Cardiac septum (tissue), 1 donor: ENCODE measurements around the gene KDM4C. TPM values are rescaled to one million over a fixed set of nuclear protein-coding genes. Genes with fewer than 3 reads are reported as not detected.

Source experiments
- DNase-seq: peaks from one replicate; pipeline ENCODE4 v3.0.0-alpha.2; 2020; ENCODE audit warnings: low spot score
- intact Hi-C: fragments of 100-400 bp; cut with DNase I; formaldehyde crosslinking; loops from one replicate; pipeline ENCODE4 v1.14.0; 2022
- total RNA-seq: library from RNA; stranded (reverse); fragmentation: NEBNext Ultra II Directional; extraction: Animal tissue kit (Norgen Biotek cat#: 25700); gene quantifications from one replicate; pipeline ENCODE4 v1.2.1, GENCODE V29; 2021
- donor health status: DM: no; HTN: no; CAD: no.

The KDM4C gene
- total RNA-seq, 1 donor from 2014 or later, result 16.8 TPM

DNA sequence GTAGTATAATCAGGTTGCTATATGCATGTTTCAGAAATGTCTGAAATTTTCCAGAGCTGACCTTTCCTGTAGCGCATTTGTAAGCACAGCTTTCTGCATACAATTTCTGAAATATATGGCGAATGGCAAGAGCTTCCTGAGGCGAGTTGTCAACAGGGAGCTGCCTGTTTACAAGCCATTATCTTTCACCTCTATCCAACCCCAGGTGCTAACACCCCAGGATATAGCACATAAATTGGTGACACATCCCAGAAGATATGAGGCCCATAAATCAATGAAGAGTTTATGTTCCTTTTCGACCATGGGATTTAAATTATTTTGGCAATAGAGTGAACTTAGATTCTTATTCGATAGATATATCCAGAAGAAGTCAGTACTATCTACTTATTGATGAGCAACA lies 379.8 kb downstream of the KDM4C start:
- DNase-seq, result no peak
- intact Hi-C loops, result no loop called here

GRCh38 chr9:7139886-7140285 lies 382.1 kb downstream of the KDM4C start:
- intact Hi-C loops, result no loop called here
- no peak for DNase-seq

GRCh38 chr9:7140401-7140800 lies 382.6 kb downstream of the KDM4C start:
- intact Hi-C loops, result no loop called here
- DNase-seq, result no peak

DNA sequence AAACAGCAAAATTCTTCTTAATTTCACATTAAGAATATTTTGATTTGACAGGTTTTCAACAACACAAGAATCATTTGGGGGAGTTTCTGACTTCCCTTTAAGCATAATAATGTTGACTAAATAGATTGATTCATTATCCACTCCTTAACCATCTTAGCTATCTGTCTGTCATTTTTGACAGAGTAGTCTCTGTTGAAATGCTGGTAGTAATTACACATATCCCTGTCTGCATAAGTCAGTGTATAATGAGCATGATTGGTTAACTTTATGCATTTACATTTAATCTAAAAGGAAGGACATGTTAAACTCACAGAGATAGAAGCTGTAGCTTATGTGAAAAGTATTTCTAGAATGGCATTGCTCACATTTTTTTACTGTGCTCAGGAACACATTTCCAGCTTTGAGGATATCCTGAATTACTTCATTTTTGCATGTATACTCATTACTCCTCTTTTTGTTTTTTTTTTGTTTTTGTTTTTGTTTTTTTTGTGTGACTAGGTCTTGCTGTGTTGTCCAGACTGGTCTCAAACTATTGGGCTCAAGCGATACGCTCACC lies 385.9 kb downstream of the KDM4C start:
- DNase-seq, result no peak
- intact Hi-C loops, result no loop called here

DNA sequence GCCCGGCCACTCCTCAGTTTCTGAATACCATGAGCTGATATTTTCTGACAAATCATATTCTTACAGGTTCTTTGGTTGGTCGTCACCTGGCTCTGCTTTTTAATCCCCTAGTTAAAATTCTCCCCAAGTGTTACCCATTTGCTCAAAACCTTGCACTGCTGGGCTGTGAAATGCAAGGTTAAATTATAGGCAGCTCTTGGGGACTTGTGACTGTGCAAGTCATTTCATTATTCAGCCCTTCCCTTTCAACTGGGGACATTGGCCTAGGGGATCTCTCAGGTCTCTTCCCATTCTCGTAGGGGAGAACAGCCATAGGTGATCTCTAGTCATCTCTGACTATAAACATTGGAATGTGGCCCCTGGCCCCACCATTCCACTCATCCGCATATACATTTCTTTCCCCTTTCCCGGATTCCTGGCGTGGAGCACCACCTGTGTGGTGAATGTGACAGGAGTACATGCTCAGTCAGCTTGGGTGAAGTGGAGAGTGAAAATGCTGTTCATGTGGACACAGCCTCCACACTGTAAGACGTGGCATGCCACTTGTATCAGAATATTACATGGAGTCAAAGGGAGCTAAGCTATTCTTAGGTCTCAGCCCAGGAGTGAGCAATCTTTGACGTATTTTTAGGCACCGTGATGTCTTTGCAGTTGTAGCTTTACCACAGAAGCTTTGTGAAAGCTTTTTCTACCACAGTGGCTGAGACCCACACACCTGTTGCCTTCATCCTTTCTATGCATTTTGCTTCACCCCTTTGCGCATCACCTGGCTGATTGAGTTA lies 386.7 kb downstream of the KDM4C start:
- intact Hi-C loops, result no loop called here
- no peak for DNase-seq

DNA sequence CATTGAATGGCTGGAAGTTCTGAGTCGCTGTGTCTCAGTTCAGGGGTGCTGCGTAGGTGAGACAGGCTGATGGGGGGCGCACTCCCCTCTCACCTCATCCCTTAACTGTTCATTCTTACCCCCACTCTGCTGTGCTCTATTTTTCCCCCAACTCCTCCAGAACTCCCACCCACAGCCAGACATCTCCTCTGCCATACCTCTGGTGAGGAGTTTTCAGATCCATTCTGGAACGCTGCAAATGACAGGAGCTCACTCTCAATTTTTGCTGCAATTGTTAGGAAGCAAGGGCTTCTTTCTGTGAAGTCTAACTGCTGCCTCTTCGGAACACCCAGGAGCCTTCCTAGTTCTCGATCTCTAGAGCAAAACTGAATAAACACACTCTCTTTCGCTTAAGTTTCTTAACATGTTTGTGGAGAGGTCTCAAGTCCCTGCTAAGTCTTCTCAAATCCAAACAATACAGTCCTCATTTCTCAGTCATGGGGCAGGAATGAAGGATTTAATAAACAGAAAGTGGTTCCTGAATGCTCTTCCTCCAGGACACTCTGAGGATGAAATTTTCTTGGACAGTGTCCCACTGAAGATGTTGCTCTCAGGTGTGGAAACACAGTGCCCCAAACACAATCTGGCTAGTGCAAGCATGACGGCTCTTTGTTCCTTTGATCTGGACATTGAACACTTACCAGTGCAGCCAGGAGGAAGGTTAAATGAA lies 387.7 kb downstream of the KDM4C start:
- intact Hi-C loops, result no loop called here
- DNase-seq, result no peak

DNA sequence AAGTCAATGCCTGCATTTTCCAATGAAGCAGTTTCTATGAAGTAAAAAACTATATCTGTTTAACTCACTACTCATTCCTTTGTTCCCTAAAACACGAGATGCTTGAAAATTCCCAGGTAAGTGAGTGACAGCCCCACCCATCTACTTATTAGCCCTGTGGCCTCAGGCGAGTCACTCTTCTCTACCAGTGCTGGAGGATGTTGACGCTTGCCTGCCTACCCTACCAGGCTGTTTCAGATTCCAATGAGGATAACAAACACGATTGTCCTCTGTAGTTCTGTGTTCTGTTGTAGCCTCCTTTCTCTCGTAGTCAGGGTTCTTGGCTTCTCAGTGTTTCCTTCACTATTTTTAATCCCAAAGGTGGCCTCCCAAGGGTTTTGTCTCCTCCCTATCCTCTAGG lies 388.8 kb downstream of the KDM4C start:
- intact Hi-C loops, result no loop called here
- no peak for DNase-seq

DNA sequence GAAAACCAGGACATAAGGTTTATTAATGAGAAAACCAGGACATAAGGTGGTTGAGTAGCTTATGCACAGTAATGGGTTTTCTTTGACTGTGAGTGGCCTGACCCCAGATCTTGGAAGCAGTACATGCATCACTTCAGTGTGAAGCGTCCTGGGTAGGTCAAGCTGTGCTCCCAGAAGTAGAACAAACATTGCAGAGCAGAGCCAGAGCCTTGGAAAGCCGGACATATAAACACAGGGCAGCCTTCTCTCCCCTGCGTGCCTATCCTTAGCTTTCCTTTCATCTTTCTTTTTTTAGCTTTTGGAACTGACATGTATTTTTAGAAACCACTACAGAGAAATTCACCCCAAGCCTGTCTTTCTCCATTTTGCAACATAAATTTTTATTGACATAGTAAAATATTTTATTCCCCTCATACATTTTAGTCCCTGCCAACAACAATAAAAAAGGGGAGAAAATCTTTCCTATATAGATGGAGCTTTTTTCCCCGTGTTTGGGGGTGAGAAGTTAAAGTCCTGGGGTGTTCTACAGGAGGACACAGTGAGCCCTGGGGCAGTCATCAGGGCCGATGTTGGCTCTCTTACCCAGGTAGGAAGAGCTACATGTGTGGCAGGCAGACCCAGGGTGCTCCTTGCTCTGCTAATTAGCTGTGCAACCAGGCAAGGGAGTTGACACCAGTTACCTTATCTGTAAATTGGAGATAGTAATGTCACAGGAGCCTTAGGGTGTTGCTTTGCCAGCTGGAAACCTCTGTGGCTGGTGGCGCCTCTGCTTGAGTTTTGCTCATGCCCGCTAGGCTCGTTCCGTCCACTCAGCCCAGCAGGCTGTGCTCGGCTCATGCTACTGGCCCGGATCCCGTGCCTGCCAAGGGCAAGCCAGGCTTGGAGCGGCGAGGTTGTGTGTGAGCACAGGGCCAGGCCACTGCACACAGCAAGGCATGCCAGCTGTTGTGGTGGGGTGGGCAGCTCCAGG lies 389.6 kb downstream of the KDM4C start:
- peak; percentile 82 for DNase-seq
- intact Hi-C loops, result no loop called here

DNA sequence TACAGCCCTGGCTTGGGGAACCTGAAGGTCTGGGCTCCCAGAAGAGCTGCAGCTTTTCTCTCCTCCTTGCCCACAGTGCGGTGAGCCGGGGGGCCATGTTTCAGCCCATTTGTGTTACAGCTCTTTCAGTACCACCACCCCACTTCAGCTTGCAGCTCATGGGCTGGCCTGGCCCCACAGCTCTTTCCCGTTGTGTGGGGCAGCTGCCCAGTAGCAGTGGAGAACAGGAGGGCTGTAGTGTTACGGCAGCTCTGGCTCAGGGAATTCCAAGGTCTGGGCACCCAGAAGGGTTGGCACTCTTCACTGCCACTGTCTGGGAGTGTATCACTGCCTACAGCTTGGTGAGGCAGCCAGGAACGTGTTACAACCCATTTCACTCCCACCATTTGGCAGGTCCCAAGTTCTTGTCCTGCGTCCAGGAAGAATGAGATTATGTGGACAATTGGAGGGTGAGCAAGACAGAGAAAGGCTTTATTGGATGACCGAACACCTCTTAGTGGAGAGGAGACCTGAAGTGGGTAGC lies 390.5 kb downstream of the KDM4C start:
- DNase-seq, result no peak
- intact Hi-C loops, result no loop called here

- DNase-seq, result no peak
- intact Hi-C loops, result no loop called here
These were observed 391.5 kb downstream of the KDM4C start for GRCh38 chr9:7149258-7149657.

DNA sequence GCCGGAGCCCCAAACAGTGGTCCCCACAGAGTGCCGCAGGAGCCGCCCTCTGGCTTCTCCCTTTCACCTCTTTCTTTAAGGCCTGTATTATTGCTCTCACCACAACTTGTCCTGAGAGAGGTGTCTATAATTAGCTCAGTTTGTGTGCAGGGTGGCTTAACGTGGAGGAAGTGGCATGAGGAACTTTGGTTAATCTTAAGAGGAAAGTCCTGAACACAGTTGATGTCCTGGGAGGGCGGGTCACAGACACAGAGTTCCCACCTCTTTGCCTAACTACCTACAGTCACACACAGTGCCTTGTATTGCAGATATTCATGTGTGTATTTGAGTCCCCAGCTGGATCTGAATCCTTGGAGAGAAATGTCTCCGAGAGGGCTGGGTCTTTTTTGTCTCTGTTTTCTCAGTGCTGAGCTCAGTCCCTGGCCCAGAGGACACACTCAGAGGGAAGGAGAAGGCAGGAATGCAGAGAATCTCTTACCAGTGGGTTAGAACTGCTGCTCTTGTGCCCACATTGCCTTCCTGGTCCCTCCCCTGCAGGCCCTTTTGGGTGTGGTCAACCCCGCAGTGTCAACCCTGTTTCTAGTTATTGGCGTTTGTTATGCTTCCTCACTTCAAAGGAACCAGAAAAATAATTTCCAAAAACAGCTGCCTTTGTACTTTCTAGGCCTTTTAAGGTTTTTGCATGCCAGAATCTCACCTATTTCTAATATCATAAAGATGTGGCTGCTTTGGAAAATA lies 392.5 kb downstream of the KDM4C start:
- intact Hi-C loops, result no loop called here
- no peak for DNase-seq

DNA sequence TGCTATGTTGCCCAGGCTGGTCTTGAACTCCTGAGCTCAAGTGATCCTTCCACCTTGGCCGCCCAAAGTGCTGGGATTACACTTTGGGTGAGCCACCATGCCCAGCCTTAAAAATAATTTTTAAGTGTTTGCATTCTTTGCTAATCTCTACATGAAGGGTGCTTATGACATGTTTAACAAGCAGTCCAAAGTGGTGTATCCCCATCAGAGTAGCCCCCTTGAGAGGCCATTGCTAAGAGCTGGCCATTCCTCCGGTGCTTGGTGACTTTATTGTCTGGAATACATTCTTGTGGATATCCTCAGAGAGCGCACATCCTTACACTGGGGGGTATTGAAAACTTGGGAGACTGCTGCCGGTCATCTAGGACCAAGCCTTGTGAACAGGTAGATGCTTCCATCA lies 395.4 kb downstream of the KDM4C start:
- intact Hi-C loops, result no loop called here
- DNase-seq, result no peak

GRCh38 chr9:7153566-7153965 lies 395.8 kb downstream of the KDM4C start:
- DNase-seq, result no peak
- intact Hi-C loops, result no loop called here

GRCh38 chr9:7154003-7154619 lies 396.3 kb downstream of the KDM4C start:
- intact Hi-C loops, result no loop called here
- no peak for DNase-seq

GRCh38 chr9:7154650-7155049 lies 396.9 kb downstream of the KDM4C start:
- no peak for DNase-seq
- intact Hi-C loops, result no loop called here

DNA sequence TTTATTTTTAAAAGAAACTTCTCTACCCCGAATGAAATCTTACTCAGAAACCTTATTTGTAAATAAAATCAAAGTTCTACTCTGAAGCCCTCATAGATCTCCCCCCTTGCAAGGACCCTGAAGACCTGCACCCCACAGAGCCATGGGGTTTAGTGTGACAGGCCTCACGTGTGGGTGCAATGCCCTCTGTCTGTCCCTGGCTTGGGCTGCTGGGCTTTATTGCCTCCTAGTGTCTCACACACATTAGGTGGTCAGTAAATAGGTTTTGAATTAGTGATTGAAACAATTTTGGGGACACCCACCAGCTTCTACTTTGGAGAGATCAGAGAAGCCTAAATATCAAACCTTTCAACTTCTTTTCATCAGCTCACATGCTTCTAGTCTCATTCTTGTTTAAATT lies 403.7 kb downstream of the KDM4C start:
- DNase-seq, result no peak
- intact Hi-C loops, result no loop called here

DNA sequence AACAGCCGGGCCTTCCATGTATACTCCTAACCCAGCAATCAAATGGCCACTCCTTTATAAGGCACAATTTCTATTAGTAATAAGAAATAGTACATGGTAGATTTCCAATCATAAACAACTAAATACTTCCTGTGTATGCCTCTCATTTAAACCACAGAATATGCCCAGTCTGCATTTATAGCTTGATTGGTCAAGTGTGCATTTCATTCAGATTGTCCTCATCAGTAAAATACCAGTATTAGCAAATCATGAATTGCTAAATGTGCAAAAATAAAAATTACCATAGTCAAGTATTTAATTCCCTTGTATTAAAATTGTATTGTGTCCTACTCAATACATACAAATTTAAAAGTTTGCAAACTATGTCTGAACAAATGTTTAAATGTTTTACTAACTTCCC lies 406.2 kb downstream of the KDM4C start:
- intact Hi-C loops, result no loop called here

DNA sequence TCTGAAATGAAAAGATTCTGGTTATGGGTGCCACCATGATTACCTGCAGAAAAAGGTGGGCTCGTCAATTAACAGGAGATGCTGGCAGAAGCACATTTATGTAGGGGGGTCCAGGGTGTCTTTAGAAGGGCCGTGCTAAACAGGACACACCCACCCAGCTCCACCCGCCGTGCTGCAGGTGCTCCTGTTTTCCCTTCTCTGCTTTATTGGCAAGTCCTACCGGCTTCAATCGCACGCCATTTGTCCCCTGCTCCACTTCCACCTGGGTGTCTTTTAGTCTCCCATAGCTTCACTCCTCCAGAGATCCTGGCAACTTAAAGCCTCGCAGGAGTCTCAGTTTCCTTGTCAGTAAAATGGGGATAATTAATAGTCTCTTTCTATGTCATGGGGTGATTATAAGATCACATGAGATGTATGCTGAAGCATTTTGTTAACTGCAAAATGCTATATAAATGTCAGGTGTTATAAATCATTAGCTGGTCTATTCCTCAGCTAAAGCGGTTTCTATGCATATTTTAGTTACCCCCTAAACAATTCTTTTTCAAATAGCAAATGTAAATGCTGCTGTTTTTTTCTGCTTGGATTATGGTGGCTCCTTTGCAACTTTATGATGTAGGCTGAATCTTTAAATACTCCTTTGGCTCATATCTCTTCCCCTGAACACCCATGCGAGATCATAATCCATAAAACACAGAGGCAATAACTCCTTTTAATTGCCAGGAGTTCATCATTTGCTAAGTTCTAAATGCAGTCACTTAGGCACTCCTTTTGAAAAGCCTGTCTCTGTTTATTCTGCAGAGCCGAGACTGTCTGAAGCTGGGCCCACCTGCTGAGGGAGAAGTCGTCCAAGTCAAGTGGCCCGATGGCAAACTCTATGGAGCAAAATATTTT lies 406.9 kb downstream of the KDM4C start:
- intact Hi-C loops, result no loop called here
- no peak for DNase-seq

More for the DNA sequence above, 406.2 kb downstream of the KDM4C start:
- DNase-seq, result no peak
